ENCODE measurements around the gene CHRD.
A peak's percentile ranks its signal among the peaks of the same experiment; 100 is the strongest.

The CHRD gene

GRCh38 chr3:184361532-184361931, 18.3 kb upstream of the CHRD start, which contains the start of the genes CLCN2 and POLR2H:
Gene CLCN2, minus strand, starts transcription at chr3:184361605. Its CDS starts 126 bp downstream, at chr3:184361479.
Gene POLR2H, plus strand, starts transcription at chr3:184361710. Its CDS starts 1,783 bp downstream, at chr3:184363493.
- Mint-ChIP-seq H3K27ac (peak within 1 kb of the TSS; percentile 92), H3K4me1 (peaks cover 31% of the 10 kb centered on the region), H3K36me3 (peaks cover 20% of the 10 kb centered on the region), H3K4me3 (peak within 1 kb of the TSS; percentile 91), H3K27me3 (peaks cover 29% of the 10 kb centered on the region), H3K9me3 (no peaks in the 10 kb centered on the region)
- peak; percentile 70 for DNase-seq
- CTCF ChIA-PET = interaction anchor here (1.1 to 2.0 kb wide), 3 partner anchors 9 to 181 kb away, joined by 3 to 6 read pairs (median 3); no protein-coding TSS in a partner anchor

DNA sequence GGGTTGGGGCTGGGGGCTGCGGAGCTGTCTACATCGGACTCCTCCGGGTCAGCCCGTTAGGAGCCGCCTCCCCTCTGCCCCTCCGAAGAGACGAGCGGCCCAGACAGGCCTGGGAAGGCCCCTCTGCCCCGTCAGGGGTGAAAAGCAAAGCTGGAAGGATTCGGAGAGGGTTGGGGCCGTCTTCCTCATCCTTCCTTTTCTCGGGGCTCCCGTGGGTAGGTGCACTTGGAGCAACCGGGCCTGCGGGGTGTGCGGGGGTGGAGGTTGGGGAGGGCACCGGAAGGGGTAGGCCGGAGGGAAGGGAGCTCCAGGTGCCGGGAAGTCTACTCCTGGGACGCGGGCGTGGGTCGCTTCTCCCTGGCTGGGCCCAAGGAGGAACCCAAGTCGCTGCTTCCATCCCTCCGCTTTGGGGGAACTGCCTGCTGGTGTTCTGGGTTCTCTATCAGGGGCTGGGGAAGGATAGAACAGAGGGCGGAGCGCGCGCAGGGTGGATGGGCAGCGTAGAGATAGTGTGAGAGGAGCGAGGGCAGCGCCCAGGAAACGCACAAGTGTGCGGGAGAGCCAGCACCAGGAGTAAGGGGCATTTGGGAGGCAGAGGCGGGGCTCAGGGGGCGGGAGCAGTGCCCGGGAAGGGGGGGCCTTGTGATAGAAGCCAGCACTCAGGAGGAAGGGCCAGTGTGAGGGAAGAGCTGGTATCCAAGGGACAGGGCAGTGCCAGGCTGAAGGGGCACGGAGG, 17.8 kb upstream of the CHRD start:
- H3K4me3 Mint-ChIP-seq = peak overlapping the region; percentile 91
- H3K36me3 Mint-ChIP-seq = peaks cover 26% of the 10 kb centered on the region
- peaks cover 34% of the 10 kb centered on the region for H3K4me1 Mint-ChIP-seq
- H3K27me3 Mint-ChIP-seq = peaks cover 29% of the 10 kb centered on the region
- H3K9me3 Mint-ChIP-seq = no peaks in the 10 kb centered on the region
- H3K27ac Mint-ChIP-seq = peak overlapping the region; percentile 92
- DNase-seq = peak; percentile 63
- CTCF ChIA-PET = interaction anchor here (1.1 to 2.0 kb wide), 3 partner anchors 10 to 180 kb away, joined by 3 to 6 read pairs (median 3); no protein-coding TSS in a partner anchor

GRCh38 chr3:184362668-184363546, 16.9 kb upstream of the CHRD start:
- CTCF ChIA-PET = interaction anchor here (1.3 to 1.4 kb wide), 2 partner anchors 13 to 179 kb away, joined by 3 read pairs; no protein-coding TSS in a partner anchor
- Mint-ChIP-seq H3K27me3 (peaks cover 29% of the 10 kb centered on the region), H3K36me3 (peaks cover 29% of the 10 kb centered on the region)

DNA sequence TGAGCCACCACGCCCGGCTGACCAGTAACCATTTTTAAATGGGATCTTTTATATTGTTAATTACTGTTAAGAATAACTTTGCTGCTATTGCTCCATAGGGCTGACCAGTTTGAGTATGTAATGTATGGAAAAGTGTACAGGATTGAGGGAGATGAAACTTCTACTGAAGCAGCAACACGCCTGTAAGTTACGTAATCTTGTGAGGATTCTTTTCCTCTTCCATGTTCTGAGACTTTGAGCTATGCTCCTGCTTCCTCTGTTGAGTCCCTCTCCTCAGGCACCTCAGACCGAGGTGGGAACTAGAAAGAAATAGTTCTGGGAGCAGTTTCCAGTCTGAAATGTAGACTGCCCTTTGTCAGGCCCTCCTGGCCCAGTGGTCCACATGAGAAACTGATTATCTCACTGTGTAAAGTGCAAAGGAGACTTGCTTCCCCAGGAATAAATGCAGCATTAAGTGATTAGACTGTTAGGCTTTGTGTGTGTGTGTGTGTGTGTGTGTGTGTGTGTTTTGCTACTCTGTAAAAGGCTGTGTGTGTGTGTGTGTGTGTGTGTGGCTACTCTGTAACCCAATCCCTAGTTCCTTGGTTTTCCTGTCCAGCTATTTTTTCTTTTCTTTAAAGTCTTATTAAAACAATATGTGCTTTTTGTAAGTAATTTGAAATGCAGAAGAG, 13.1 kb upstream of the CHRD start:
- H3K36me3 Mint-ChIP-seq = peaks cover 47% of the 10 kb centered on the region
- no peak for DNase-seq
- no peak overlapping the region for H3K27ac Mint-ChIP-seq
- H3K27me3 Mint-ChIP-seq = no peaks in the 10 kb centered on the region
- CTCF ChIA-PET = interaction anchor here (0.6 to 0.9 kb wide), 2 partner anchors 16 to 51 kb away, joined by 3 read pairs; no protein-coding TSS in a partner anchor
- H3K4me3 Mint-ChIP-seq = no peak overlapping the region
- no peaks in the 10 kb centered on the region for H3K9me3 Mint-ChIP-seq
- peaks cover 26% of the 10 kb centered on the region for H3K4me1 Mint-ChIP-seq

More at GRCh38 chr3:184362668-184363546, 16.9 kb upstream of the CHRD start:
- Mint-ChIP-seq H3K4me3 (peak overlapping the region; percentile 98), H3K9me3 (no peaks in the 10 kb centered on the region), H3K4me1 (peaks cover 34% of the 10 kb centered on the region), H3K27ac (peak overlapping the region; percentile 96)
- peak; percentile 97 for DNase-seq

- no peak overlapping the region for H3K27ac Mint-ChIP-seq
- no peak overlapping the region for H3K4me3 Mint-ChIP-seq
- CTCF ChIA-PET = interaction anchor here (1.5 kb wide), 1 partner anchor 174 kb away, joined by 10 read pairs; no protein-coding TSS in a partner anchor
- H3K27me3 Mint-ChIP-seq = peaks cover 8% of the 10 kb centered on the region
- DNase-seq = no peak
- peaks cover 47% of the 10 kb centered on the region for H3K36me3 Mint-ChIP-seq
- H3K4me1 Mint-ChIP-seq = peaks cover 26% of the 10 kb centered on the region
- no peaks in the 10 kb centered on the region for H3K9me3 Mint-ChIP-seq
These were observed 11.7 kb upstream of the CHRD start for GRCh38 chr3:184368116-184368515.

DNA sequence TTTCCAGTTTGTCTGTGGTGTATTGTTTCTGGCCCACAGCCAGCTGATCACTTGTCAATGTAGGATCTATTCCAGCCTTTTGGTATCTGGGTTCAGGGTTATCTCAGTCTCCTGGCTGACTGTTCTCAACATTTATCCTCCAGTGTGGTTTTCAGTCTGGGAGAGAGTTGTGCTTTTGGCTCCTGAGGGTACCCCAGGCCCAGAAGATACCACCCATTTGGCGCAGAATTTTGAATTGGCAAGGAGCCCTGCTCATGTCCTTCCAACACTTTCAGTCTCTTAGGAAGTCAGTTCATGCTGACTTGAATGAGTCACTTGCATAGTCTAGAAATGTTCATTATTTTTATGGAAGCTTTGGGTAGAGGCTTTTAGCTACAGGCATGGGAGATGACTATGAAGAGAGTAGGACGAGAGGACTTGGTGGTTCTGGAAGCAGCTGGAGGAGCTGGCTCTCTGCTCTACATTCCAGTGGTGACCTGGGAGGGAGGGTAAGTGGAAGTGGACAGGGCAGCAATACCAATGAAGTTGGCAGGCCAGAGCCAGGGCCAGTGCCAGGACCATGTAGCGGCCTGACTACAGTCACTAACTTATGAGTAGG, 11.2 kb upstream of the CHRD start:
- H3K9me3 Mint-ChIP-seq = no peaks in the 10 kb centered on the region
- H3K27me3 Mint-ChIP-seq = peaks cover 14% of the 10 kb centered on the region
- CTCF ChIA-PET = interaction anchor here (1.5 to 6.4 kb wide), 2 partner anchors 144 to 173 kb away, joined by 10 to 76 read pairs; no protein-coding TSS in a partner anchor
- H3K27ac Mint-ChIP-seq = peak overlapping the region; percentile 22
- H3K36me3 Mint-ChIP-seq = peaks cover 42% of the 10 kb centered on the region
- peaks cover 26% of the 10 kb centered on the region for H3K4me1 Mint-ChIP-seq
- DNase-seq = no peak
- H3K4me3 Mint-ChIP-seq = no peak overlapping the region

GRCh38 chr3:184371570-184372018, 8.3 kb upstream of the CHRD start:
- H3K27ac Mint-ChIP-seq = no peak overlapping the region
- H3K9me3 Mint-ChIP-seq = no peaks in the 10 kb centered on the region
- H3K27me3 Mint-ChIP-seq = peaks cover 33% of the 10 kb centered on the region
- H3K36me3 Mint-ChIP-seq = peaks cover 26% of the 10 kb centered on the region
- CTCF ChIA-PET = interaction anchor here (0.6 to 6.7 kb wide), 32 partner anchors 9 to 476 kb away, joined by 3 to 143 read pairs (median 6); partner anchors contain the start of genes CLCN2, EPHB3, POLR2H and VWA5B2
- peak; percentile 75 for DNase-seq
- H3K4me3 Mint-ChIP-seq = no peak overlapping the region
- peaks cover 6% of the 10 kb centered on the region for H3K4me1 Mint-ChIP-seq

DNA sequence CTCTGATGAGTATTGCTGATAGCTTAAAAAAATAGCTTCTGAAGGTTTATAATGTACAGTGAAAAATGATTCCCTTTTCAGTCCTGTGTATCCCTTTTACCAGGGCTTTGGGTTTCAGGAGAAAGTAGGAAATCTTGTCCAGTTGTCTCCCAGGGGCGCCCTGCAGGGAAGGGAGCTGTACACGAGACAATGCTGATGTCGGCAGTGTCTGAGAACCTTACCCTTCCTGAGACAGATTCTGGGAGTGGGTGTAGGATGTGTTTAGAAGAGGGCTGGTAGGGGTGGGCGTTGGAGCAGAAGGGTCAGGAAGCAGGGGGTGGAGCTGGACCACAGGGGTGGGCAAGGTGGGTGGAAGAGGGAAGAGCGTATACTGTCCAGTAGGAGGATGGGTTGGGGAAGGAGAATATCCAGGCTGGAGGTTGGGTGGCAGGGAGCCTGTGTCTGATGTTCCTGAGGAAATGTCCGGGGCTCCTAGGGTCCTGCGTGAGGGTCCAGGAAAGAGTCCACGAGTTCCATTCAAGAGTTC, 7.5 kb upstream of the CHRD start:
- peaks cover 41% of the 10 kb centered on the region for H3K27me3 Mint-ChIP-seq

DNA sequence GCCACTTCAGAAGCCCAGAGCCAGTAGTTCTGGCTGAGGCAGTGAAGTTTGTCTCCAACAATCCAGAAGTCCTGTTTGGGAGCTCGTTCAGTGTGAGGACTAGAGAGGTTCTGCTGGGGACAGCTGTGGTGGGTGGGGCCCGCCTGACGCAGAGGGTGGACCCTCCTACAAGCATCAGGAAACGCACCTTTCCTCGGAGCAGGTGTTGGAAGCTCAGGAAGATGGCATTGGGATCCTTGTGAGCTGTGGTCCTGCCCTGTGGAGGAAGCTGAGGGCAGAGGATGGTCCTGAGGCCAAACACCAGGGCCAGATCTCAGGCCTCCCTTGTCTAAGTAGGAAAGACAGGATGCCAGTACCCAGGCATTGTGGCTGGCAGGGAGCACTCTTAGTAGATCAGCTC, 6.9 kb upstream of the CHRD start:
- CTCF ChIA-PET = interaction anchor here (0.8 to 6.7 kb wide), 7 partner anchors 11 to 477 kb away, joined by 3 to 143 read pairs (median 15); no protein-coding TSS in a partner anchor

More for the DNA sequence above, 7.5 kb upstream of the CHRD start:
- Mint-ChIP-seq H3K27ac (no peak overlapping the region), H3K9me3 (no peaks in the 10 kb centered on the region), H3K4me3 (no peak overlapping the region), H3K36me3 (peaks cover 21% of the 10 kb centered on the region), H3K4me1 (peaks cover 3% of the 10 kb centered on the region)
- CTCF ChIA-PET = interaction anchor here (0.6 to 6.7 kb wide), 25 partner anchors 9 to 477 kb away, joined by 3 to 143 read pairs (median 6); partner anchors contain the start of genes CLCN2, POLR2H and VWA5B2
- no peak for DNase-seq

DNA sequence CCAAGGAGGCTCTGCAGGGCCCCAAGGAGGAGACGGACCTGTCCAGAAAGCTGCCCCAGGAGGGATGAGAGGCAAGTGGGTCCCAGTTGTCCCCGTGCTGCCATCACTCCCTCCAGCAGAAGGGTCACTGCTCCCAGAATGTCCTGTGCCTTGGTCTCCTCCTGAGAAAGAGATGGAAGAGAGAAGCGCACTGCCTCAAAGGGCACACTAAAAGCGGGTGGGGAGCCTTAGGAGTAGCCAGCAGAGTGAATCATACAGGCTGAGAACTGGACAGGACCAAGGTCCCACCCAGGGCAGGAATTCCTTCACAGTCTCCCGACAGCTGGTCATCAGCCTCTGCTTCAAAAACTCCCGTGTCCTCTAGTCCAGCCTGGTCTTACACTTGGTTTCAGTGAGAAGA, 6.4 kb upstream of the CHRD start:
- H3K9me3 Mint-ChIP-seq = no peaks in the 10 kb centered on the region
- H3K4me1 Mint-ChIP-seq = peaks cover 3% of the 10 kb centered on the region
- CTCF ChIA-PET = interaction anchor here (0.8 to 6.7 kb wide), 5 partner anchors 10 to 478 kb away, joined by 3 to 143 read pairs (median 17); no protein-coding TSS in a partner anchor
- peaks cover 52% of the 10 kb centered on the region for H3K27me3 Mint-ChIP-seq
- no peak overlapping the region for H3K4me3 Mint-ChIP-seq
- no peak for DNase-seq
- peaks cover 13% of the 10 kb centered on the region for H3K36me3 Mint-ChIP-seq
- H3K27ac Mint-ChIP-seq = no peak overlapping the region

More for the DNA sequence above, 6.9 kb upstream of the CHRD start:
- H3K4me3 Mint-ChIP-seq = no peak overlapping the region
- no peaks in the 10 kb centered on the region for H3K9me3 Mint-ChIP-seq
- peaks cover 18% of the 10 kb centered on the region for H3K36me3 Mint-ChIP-seq
- H3K27ac Mint-ChIP-seq = no peak overlapping the region
- no peak for DNase-seq
- H3K4me1 Mint-ChIP-seq = peaks cover 3% of the 10 kb centered on the region
- peaks cover 47% of the 10 kb centered on the region for H3K27me3 Mint-ChIP-seq

- CTCF ChIA-PET = interaction anchor here (0.7 to 6.7 kb wide), 3 partner anchors 12 to 167 kb away, joined by 3 to 143 read pairs (median 4); no protein-coding TSS in a partner anchor
- Mint-ChIP-seq H3K36me3 (no peaks in the 10 kb centered on the region), H3K27ac (no peak overlapping the region), H3K4me3 (no peak overlapping the region), H3K27me3 (peaks cover 72% of the 10 kb centered on the region), H3K9me3 (no peaks in the 10 kb centered on the region), H3K4me1 (peaks cover 10% of the 10 kb centered on the region)
- DNase-seq = no peak
These were observed 4.0 kb upstream of the CHRD start for GRCh38 chr3:184375747-184376461.

- H3K9me3 Mint-ChIP-seq = no peaks in the 10 kb centered on the region
- H3K4me1 Mint-ChIP-seq = peaks cover 8% of the 10 kb centered on the region
- H3K36me3 Mint-ChIP-seq = no peaks in the 10 kb centered on the region
- CTCF ChIA-PET = no interaction called here
- no peak overlapping the region for H3K27ac Mint-ChIP-seq
- no peak for DNase-seq
- H3K4me3 Mint-ChIP-seq = no peak overlapping the region
- peaks cover 85% of the 10 kb centered on the region for H3K27me3 Mint-ChIP-seq
These were observed 2.5 kb upstream of the CHRD start for GRCh38 chr3:184377374-184377773.

All from activated naive CD4-positive, alpha-beta T cell treated with anti-CD3 and anti-CD28 coated beads, Interleukin-2, amount 10 ng/mL, durations not matched to agents 7 days and 5 days (primary cell).